OCI-LY7 (cell line): Measurements from ENCODE around the gene EIF5B.

Source experiments
- CTCF ChIP-seq: fragments of 200-600 bp; sonication (generic); conservative IDR thresholded peaks from 2 replicates; pipeline ENCODE4 v1.5.1; 2014; ENCODE audit warnings: mild to moderate bottlenecking, antibody characterized with exemption, low read length, moderate library complexity, mixed read lengths
- EZH2phosphoT487 ChIP-seq: fragments of 200-600 bp; sonication (generic); IDR thresholded peaks from 2 replicates; pipeline ENCODE4 v1.6.1; 2018; ENCODE audit warnings: low read depth, borderline replicate concordance, mild to moderate bottlenecking, mixed run types, antibody characterized with exemption, low read length, moderate library complexity, mixed read lengths

DNA sequence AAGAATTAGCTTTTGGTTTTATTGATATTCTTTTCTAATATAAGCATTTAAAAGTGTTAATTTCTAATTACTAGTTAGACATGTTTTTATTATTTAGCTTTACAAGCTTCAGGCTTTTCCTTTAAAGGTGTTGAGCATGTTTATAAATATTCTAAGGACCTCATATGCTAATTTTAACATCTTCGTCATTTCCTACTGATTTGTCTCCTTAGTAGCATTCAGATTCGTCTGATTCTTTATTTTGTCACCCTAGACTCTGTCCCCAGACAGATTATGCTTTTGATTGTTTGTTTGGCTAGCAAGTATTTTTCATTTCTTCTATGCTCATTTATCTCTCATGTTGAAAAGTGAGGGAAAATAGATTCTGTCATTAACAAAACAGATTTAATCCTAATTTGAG, 51.7 kb downstream of the EIF5B start:
- TF ChIP-seq CTCF: no peak
- TF ChIP-seq EZH2phosphoT487: no peak
